Body of pancreas (tissue), 4 donors: Measurements from ENCODE around the gene TOM1L2.

Experiments used
- CTCF ChIP-seq, 7 experiments: fragments of 450-650 bp in 4 of 7; fragments of 200-600 bp in 3 of 7; sonication (generic) in 3 of 7; IDR thresholded peaks; one replicate each; pipeline ENCODE4 v1.5.1; 2016 to 2019; ENCODE audit warnings: antibody characterized with exemption in 7 of 7
- POLR2A ChIP-seq, 3 donors: fragments of 450-650 bp; IDR thresholded peaks; one replicate each; pipeline ENCODE4 v1.6.1; 2016; ENCODE audit warnings: antibody characterized with exemption in 3 of 3, mild to moderate bottlenecking in 2 of 3

- TF ChIP-seq CTCF (IDR thresholded peaks at IDR 0.05): no peak
- TF ChIP-seq POLR2A (IDR thresholded peaks at IDR 0.05): no peak
These were observed 63.1 kb downstream of the TOM1L2 start for GRCh38 chr17:17909078-17909477.
